PC-9 (cell line): Measurements from ENCODE around the gene CRTC1. TPM values are rescaled to one million over a fixed set of nuclear protein-coding genes. Genes with fewer than 3 reads are reported as not detected.

Source experiments
- BruUV-seq: library from RNA; stranded (reverse); fragments of 400-500 nt; replicated peaks from 2 replicates; lab custom pipeline; 2021; lab: Mats Ljungman, UMichigan
- CTCF ChIA-PET: fragments of 300-600 bp; sonication (Branson Sonifier 250); formaldehyde crosslinking; loops from one replicate; lab custom pipeline; 2022; ENCODE audit warnings: antibody characterized with exemption; lab: Charles Lee
- POLR2A ChIA-PET: fragments of 300-600 bp; sonication (Branson Sonifier 250); formaldehyde crosslinking; loops from one replicate; lab custom pipeline; 2022; ENCODE audit warnings: antibody characterized with exemption; ENCODE audit not compliant: unreplicated experiment; lab: Charles Lee
- DNase-seq, 2 experiments: peaks; one replicate each; pipeline versions ENCODE4 v3.0.0 to v3.0.0-alpha.2; 2015 to 2022; ENCODE audit warnings: mixed read lengths in 1 of 2
- H2AFZ ChIP-seq: fragments of 200-600 bp; sonication (generic); 2 replicates; pipeline ENCODE4 v1.8.1; 2017; ENCODE audit warnings: antibody characterized with exemption
- H3F3A ChIP-seq: fragments of 200-600 bp; sonication (generic); 2 replicates; pipeline ENCODE4 v1.8.1; 2017; ENCODE audit warnings: antibody characterized with exemption, mild to moderate bottlenecking, low read depth; ENCODE audit not compliant: insufficient read depth
- H3K27ac ChIP-seq: fragments of 200-600 bp; sonication (generic); 2 replicates; pipeline ENCODE4 v1.6.1; 2016; ENCODE audit warnings: mixed run types
- H3K27me3 ChIP-seq: fragments of 200-600 bp; sonication (generic); 2 replicates; pipeline ENCODE4 v1.6.1; 2016; ENCODE audit warnings: low read depth, mixed run types; ENCODE audit not compliant: insufficient read depth
- H3K36me3 ChIP-seq: fragments of 200-600 bp; sonication (generic); 2 replicates; pipeline ENCODE4 v1.6.1; 2016; ENCODE audit warnings: low read depth, mixed run types
- H3K4me1 ChIP-seq: fragments of 200-600 bp; sonication (generic); replicated peaks from 2 replicates; pipeline ENCODE4 v1.6.1; 2016; ENCODE audit warnings: mixed run types; ENCODE audit not compliant: insufficient read depth
- H3K4me2 ChIP-seq: fragments of 200-600 bp; sonication (generic); 2 replicates; pipeline ENCODE4 v1.6.1; 2017; ENCODE audit warnings: mixed run types
- H3K4me3 ChIP-seq: fragments of 200-600 bp; sonication (generic); 2 replicates; pipeline ENCODE4 v1.6.1; 2016; ENCODE audit warnings: mixed run types
- H3K79me2 ChIP-seq: fragments of 200-600 bp; sonication (generic); 2 replicates; pipeline ENCODE4 v1.6.1; 2017; ENCODE audit warnings: low read depth, mixed run types
- H3K9me2 ChIP-seq: fragments of 200-600 bp; sonication (generic); 2 replicates; pipeline ENCODE4 v1.8.1; 2017; ENCODE audit warnings: mild to moderate bottlenecking; ENCODE audit not compliant: insufficient read depth
- H3K9me3 ChIP-seq: fragments of 200-600 bp; sonication (generic); 2 replicates; pipeline ENCODE4 v1.8.1; 2016; ENCODE audit warnings: low read depth; ENCODE audit not compliant: insufficient read depth
- H4K20me1 ChIP-seq: fragments of 200-600 bp; sonication (generic); 2 replicates; pipeline ENCODE4 v1.8.1; 2017; ENCODE audit not compliant: insufficient read depth
- EZH2 ChIP-seq: fragments of 200-600 bp; sonication (generic); IDR thresholded peaks from 2 replicates; pipeline ENCODE4 v1.8.0; 2017; ENCODE audit warnings: antibody characterized with exemption, low read depth
- intact Hi-C: fragments of 100-400 bp; cut with micrococcal nuclease; formaldehyde crosslinking; loops from one replicate; pipeline ENCODE4 v1.10.0; 2022; ENCODE audit not compliant: unreplicated experiment
- total RNA-seq: library from RNA; stranded (reverse); gene quantifications from 2 replicates; pipeline ENCODE4 v1.2.3, GENCODE V29; 2021
- TF ChIP-seq, protein P1 (sequence below): fragments of 200-600 bp; sonication (generic); conservative IDR thresholded peaks from 2 replicates; pipeline ENCODE4 v1.6.1; 2017; ENCODE audit warnings: mixed run types, antibody characterized with exemption, mild to moderate bottlenecking, moderate library complexity

The CRTC1 gene
- total RNA-seq, 1 experiment from 2014 or later = 16.6 TPM

- H3K27me3 ChIP-seq = no peaks in the 10 kb centered on the region
- BruUV-seq = no TSS peak
- H3K9me3 ChIP-seq = no peaks in the 10 kb centered on the region
- no peaks in the 10 kb centered on the region for H3K9me2 ChIP-seq
- no peaks in the 10 kb centered on the region for H4K20me1 ChIP-seq
- DNase-seq = no peak
- no peak overlapping the region for H2AFZ ChIP-seq
- no peak overlapping the region for H3K4me3 ChIP-seq
- no peaks in the 10 kb centered on the region for H3K79me2 ChIP-seq
- H3F3A ChIP-seq = no peaks in the 10 kb centered on the region
- H3K4me1 ChIP-seq = no peaks in the 10 kb centered on the region
- intact Hi-C loops = no loop called here
- ChIA-PET CTCF (no interaction called here), POLR2A (no interaction called here)
- TF ChIP-seq, protein P1, sequence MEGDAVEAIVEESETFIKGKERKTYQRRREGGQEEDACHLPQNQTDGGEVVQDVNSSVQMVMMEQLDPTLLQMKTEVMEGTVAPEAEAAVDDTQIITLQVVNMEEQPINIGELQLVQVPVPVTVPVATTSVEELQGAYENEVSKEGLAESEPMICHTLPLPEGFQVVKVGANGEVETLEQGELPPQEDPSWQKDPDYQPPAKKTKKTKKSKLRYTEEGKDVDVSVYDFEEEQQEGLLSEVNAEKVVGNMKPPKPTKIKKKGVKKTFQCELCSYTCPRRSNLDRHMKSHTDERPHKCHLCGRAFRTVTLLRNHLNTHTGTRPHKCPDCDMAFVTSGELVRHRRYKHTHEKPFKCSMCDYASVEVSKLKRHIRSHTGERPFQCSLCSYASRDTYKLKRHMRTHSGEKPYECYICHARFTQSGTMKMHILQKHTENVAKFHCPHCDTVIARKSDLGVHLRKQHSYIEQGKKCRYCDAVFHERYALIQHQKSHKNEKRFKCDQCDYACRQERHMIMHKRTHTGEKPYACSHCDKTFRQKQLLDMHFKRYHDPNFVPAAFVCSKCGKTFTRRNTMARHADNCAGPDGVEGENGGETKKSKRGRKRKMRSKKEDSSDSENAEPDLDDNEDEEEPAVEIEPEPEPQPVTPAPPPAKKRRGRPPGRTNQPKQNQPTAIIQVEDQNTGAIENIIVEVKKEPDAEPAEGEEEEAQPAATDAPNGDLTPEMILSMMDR = no peak
- no peak for TF ChIP-seq EZH2
- H3K27ac ChIP-seq = no peak overlapping the region
- no peak overlapping the region for H3K4me2 ChIP-seq
- no peaks in the 10 kb centered on the region for H3K36me3 ChIP-seq
Measured at GRCh38 chr19:18751571-18751970, 68.1 kb downstream of the CRTC1 start.

GRCh38 chr19:18754501-18754900, 71.0 kb downstream of the CRTC1 start:
- H2AFZ ChIP-seq = no peak overlapping the region
- H3K9me3 ChIP-seq = no peaks in the 10 kb centered on the region
- no peak overlapping the region for H3K4me2 ChIP-seq
- peaks cover 5% of the 10 kb centered on the region; the same call in 1 of the 2 replicates for H3F3A ChIP-seq
- CTCF ChIA-PET = no interaction called here
- H4K20me1 ChIP-seq = no peaks in the 10 kb centered on the region
- H3K36me3 ChIP-seq = no peaks in the 10 kb centered on the region
- TF ChIP-seq EZH2 = no peak
- TF ChIP-seq, protein P1 = no peak
- no peaks in the 10 kb centered on the region for H3K4me1 ChIP-seq
- POLR2A ChIA-PET = no interaction called here
- H3K79me2 ChIP-seq = no peaks in the 10 kb centered on the region
- H3K27me3 ChIP-seq = no peaks in the 10 kb centered on the region
- no TSS peak for BruUV-seq
- H3K4me3 ChIP-seq = no peak overlapping the region
- intact Hi-C loops = no loop called here
- DNase-seq = no peak
- H3K27ac ChIP-seq = no peak overlapping the region
- H3K9me2 ChIP-seq = no peaks in the 10 kb centered on the region

DNA sequence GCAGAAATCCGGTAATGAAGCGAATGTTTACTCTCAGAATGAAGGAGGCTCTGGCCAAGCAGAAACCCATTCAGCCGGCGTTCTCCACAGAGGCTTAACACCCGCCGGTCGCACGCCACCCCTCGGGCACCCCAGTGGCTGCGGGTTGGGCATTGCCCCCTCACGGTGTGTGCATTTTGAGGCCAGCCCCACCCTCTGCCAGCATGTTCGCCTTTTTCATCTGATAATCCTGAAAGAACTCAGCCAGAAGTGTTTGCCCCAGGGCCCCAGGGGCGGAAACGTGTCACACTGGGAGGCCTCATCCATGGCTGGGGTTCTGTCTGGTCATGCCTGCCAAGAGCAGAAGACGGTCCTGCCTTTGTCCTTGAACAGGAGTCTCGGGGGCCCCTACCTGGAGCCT, 73.4 kb downstream of the CRTC1 start:
- BruUV-seq = no TSS peak
- Histone ChIP-seq H3K4me3 (no peak overlapping the region), H4K20me1 (no peaks in the 10 kb centered on the region), H3K9me3 (no peaks in the 10 kb centered on the region), H2AFZ (no peak overlapping the region), H3K79me2 (no peaks in the 10 kb centered on the region), H3K4me2 (no peak overlapping the region), H3K27me3 (no peaks in the 10 kb centered on the region), H3F3A (peaks cover 5% of the 10 kb centered on the region; the same call in 1 of the 2 replicates), H3K27ac (no peak overlapping the region), H3K4me1 (peaks cover under 1% of the 10 kb centered on the region), H3K9me2 (no peaks in the 10 kb centered on the region), H3K36me3 (no peaks in the 10 kb centered on the region)
- DNase-seq = peak in 1 of 2 experiments; percentile 87
- POLR2A ChIA-PET = no interaction called here
- no peak for TF ChIP-seq EZH2
- TF ChIP-seq, protein P1 = no peak
- intact Hi-C loops = no loop called here
- CTCF ChIA-PET = no interaction called here
